Head of caudate nucleus (tissue), 42 donors: ENCODE measurements around the gene KRTAP20-4.
A peak's percentile ranks its signal among the peaks of the same experiment; 100 is the strongest.

Experiments
- DNase-seq, 42 donors: peaks; one replicate each; pipeline versions ENCODE4 v3.0.0 to v3.0.0-alpha.2; 2020 to 2021; ENCODE audit warnings: mixed read lengths in 7 of 42
- intact Hi-C: fragments of 100-400 bp; cut with DNase I; formaldehyde crosslinking; loops from one replicate; pipeline ENCODE4 v1.15.0; 2022

The KRTAP20-4 gene

DNA sequence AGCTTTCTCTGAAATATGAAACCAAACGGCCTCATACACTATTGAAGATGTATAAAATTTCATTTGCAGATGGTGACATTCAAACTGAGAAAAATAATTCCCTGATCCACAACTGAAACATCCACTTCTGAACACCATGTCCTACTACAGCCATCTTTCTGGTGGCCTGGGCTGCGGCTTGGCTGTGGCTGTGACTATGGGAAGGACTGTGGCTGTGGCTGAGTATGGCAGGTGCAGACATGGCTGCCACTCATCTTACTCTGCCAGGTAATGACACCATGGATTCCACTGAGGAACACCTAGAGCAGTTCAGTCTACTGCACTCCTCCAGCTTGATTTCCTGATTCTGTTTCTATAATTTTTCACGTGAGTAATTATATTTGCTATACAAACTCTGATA is at the start of gene KRTAP20-4:
Gene KRTAP20-4, plus strand, starts transcription at position 106 of the 400 bp plus-strand sequence.
- DNase-seq: no peak
- intact Hi-C loops: no loop called here

DNA sequence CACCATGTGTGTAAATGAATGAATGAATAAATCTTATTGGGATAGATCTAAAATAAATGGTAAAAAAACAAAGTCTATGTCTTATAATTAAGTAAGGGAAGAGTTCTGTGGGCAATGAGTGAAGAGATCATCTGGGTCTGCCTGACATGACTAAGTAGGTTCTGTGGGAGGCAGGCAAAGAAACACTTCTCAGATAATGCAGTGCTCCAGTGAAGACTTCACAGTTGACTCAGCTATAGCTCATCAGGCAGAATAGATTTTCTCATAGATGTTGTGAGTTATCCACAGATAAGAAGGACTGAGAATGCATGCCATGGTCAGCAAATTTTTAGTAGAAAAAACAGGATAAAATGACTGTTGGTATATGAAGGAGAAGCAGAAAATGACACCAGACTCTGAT is 42.7 kb upstream of the KRTAP20-4 start:
- intact Hi-C loops: no loop called here
- peak in 12 of 42 donors; percentile 5 to 66 (median 22) for DNase-seq

DNA sequence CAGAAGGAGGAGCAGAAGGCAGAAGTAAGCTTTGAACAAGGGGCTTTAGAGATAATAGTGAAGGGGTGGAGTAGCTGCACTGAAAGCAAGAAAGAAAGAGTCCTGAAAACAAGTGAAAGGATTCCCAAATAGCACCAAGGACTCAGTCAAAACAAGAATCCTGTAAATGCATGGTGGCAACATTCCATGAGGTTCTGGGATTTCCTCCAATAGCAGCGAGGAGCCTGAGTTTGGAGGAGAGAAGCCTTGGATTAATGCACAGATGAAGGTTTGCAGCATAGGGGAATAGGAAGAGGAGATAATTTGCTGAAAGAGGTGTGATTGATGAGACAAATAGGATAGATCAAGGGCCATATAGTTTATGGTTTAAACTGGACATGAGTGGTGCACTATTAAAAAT is 41.1 kb upstream of the KRTAP20-4 start:
- intact Hi-C loops: no loop called here
- no peak for DNase-seq

DNA sequence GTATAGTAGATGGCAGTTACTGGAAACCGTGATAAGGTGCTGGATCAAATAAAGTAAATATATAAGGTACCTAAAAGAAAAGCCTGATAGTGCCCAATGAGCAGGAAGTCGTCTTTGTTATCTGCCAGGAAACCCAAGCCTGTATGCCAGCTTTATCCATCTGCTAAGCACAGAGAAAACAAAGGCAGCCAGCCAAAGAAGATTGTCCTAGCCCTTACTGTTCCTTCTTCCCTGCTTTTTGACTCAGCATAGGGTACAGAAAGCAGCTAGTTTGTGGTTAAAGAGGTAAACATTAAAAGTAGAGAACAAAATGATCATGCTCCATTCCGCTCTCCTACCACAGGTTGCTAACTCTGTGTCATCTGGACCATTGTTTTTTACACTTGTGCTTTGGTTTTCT is 40.3 kb upstream of the KRTAP20-4 start:
- intact Hi-C loops: no loop called here
- DNase-seq: no peak

DNA sequence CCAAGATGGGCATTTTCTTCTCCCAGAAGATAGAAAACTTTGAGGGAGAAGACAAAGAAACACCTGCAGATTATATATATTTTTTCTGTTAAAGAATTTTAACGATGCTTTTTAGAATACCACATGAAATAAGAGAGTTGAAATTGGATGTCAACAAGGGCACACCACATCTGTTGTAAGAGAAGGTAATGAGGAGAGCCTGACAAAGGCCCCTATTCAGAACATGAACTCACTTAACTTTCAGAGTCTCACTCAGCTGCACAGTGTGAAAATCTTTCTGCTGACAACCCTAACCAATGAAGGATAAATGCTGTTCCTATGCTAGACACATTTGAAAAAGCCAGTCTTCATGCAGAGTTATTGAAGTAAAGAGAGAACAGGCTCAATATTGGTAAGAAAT is 37.6 kb upstream of the KRTAP20-4 start:
- intact Hi-C loops: no loop called here
- no peak for DNase-seq

DNA sequence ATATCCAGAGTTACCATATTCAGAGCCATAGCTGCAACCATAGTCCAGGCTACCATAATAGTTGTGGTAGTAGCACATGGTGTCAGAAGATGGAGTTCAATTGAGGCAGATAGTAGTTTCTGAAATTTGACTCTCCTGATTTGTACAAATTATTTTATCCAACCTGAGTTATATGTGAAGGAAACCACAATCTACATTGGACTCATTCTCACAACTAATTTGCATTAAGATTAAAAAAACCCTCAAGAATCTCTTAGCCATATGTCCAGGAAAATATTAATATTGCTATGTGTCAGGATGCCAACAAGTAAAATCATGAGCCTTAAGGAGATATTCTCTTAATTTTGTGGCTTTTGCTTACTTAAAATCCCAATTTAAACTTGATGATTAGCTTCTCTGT is 30.1 kb upstream of the KRTAP20-4 start, which contains the start of gene KRTAP22-2:
Gene KRTAP22-2, minus strand, starts transcription at position 101 of the 400 bp plus-strand sequence.
- intact Hi-C loops: no loop called here

DNA sequence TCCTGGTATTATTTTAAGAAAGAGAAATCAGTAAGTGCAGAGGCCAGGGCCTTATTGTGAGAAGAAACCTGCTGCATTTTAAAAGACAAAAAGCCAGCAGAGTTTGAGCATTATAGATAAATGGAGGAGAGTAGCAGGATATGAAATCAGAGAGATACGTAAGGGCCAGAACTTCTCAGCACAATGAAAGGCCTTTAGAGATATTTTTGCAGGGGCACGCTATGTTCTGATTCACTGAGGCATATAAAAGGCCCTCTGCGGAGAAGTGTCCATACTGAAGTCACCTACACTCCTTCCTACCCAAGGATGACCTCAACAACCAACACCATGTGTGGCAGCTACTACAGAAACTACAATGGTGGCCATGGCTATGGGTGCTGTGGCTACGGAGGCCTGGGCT is 28.3 kb upstream of the KRTAP20-4 start, which contains the start of gene KRTAP6-3:
Gene KRTAP6-3, plus strand, starts transcription at position 301 of the 400 bp plus-strand sequence. Its CDS starts 6 bp downstream, at position 307.
- intact Hi-C loops: no loop called here
- no peak for DNase-seq

More for the DNA sequence above, 30.1 kb upstream of the KRTAP20-4 start, which contains the start of gene KRTAP22-2:
- no peak for DNase-seq

DNA sequence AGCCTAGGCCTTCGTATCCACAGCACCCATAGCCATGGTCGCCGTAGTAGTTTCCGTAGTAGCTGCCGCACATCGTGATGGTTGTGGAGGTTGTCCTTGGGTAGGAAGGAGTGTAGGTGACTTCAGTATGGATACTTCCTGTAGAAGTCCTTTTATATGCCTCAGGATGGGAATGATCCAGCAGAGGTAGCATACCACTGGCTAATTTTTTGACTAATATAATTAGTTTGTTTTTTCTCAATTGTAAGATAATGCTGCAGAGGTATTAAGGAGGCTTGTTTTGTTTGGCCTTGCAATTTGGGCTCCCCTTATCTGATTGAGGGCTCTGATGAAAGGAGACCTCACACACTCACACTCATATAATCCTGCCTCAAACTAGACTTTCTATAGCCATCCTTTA is 21.6 kb upstream of the KRTAP20-4 start, which contains the start of gene KRTAP6-2:
Gene KRTAP6-2, minus strand, starts transcription at position 101 of the 400 bp plus-strand sequence. Its CDS starts 28 bp downstream, at position 73.
- intact Hi-C loops: no loop called here
- DNase-seq: no peak

DNA sequence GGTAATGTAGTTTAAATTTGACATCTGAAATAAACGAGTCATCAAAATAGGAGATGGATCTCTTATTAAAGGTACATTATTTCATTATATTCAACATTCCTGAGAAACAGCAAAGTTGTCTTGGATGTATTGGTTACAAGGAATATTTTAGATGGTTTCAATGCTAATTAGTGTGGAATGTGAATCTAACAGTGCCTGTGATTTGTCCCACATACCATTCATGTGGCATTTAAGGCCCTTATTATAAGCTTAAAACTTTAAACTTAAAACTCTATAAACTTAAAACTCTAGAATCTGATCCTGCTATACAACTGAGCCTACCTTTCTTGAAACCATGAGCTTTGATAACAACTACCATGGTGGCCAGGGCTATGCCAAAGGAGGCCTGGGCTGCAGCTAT is 19.6 kb upstream of the KRTAP20-4 start, which contains the start of gene KRTAP22-1:
Gene KRTAP22-1, plus strand, starts transcription at position 301 of the 400 bp plus-strand sequence.
- intact Hi-C loops: no loop called here
- DNase-seq: no peak

DNA sequence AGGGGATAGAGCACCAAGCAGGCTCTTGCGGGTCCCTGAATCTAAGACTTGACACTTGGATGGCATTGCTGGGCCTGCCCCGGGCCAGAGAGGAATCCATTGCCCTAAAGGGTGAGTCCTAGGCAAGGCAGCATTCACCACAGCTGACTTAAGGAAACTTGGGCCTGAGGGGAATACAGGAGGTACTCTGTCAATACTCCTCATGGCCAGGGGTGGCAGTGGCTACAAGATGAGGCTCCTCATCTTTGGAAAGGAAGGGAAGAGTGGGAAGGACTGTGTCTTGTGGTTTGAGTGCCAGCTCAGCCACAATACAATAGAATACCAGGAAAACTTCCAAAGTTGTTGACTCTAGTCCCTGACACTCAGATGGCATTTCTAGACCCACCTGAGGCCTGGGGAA is 14.5 kb upstream of the KRTAP20-4 start:
- intact Hi-C loops: no loop called here
- DNase-seq: no peak

DNA sequence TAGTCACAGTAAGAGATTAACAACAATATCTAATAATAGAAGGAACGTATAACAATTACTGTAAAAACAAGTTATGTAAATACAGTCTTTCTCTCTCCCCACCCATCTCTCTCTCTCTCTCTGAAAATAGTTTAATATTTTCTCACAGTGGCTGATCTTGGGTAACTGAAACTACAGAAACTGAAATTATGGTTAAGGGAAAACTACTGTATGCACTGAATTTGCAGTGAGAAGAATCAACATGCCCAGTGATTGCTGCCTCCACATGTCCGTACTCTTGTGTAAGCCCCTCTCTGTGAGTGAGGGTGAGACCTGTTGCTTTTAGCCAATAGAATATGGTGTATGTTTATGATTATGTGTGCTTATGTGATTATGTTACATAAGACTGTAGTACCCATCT is 8.3 kb upstream of the KRTAP20-4 start:
- no peak for DNase-seq
- intact Hi-C loops: no loop called here

DNA sequence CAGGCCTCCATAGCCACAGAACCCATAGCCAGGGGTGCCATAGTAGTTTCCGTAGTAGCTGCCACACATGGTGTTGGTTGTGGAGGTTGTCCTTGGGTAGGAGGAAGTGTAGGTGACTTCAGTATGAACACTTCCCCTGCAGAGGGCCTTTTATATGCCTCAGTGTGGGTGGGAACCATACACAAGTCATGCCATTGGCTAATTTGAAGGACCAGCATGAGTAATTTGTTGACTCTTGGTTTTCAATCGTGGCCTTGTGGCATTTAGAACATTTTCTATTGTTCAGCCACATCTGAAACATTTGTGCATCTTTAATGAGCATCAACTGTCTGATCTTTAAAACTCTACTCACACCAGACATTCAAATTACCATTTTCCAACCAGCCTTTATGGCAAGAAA is 6.6 kb upstream of the KRTAP20-4 start, which contains the start of gene KRTAP6-1:
Gene KRTAP6-1, minus strand, starts transcription at position 95 of the 400 bp plus-strand sequence. Its CDS starts 26 bp downstream, at position 69.
- intact Hi-C loops: no loop called here

DNA sequence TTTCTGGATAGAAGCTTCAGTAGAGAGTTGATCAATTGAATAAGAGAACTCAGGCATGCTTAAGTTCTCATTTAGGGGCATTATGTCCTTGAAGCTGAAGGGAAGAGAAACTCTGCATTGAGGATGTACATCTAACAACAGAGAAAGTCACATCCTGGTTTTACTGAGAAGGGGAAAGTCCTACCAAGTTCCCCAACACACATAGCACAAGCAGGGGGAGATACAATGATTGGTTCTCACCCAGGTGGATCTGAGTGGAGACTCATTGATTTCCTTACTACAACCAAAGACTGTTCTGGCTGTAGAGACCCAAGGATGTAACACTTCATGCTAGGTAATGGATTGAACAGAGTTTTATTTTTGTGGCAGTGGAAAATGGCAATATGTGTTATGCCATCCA is 5.2 kb upstream of the KRTAP20-4 start:
- no peak for DNase-seq
- intact Hi-C loops: no loop called here

More for the DNA sequence above, 6.6 kb upstream of the KRTAP20-4 start, which contains the start of gene KRTAP6-1:
- DNase-seq: no peak

DNA sequence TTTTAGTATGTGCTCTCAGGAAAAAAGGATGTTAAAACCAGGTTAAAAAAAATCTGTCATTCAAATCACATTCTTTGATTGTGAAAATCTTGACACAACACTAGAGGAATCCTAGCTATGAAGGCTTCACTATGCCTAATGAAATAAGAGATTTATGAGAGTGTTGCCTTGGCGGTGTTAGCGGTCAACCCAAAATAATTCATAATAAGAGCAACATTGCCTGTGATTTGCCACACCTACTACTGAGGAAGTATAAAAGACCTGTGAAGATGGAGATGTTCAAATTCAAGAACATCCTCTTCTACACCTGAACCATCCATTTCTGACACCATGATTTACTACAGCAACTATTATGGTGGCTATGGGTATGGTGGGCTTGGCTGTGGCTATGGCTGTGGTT is 4.3 kb upstream of the KRTAP20-4 start, which contains the start of gene KRTAP20-1:
Gene KRTAP20-1, plus strand, starts transcription at position 301 of the 400 bp plus-strand sequence. Its CDS starts 30 bp downstream, at position 331.
- DNase-seq: no peak
- intact Hi-C loops: no loop called here

DNA sequence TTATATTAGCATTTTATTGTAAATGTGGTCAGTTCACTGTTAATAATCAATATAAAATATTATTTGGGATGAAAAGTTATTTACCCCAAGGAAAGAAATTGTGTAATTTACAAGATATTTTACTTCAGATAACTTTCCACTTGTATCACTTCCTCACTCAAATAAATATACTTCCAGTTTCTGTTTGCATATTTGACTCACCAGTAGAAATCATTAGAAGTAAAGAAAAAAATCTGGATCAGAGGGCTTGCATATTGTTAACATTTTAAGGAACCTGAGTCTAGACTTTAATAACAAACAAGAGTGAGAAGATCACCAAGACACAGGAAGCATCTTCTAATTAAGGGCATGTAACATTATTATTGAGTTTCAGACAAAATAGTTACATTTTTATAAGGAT is 347 bp upstream of the KRTAP20-4 start:
- no peak for DNase-seq
- intact Hi-C loops: no loop called here

DNA sequence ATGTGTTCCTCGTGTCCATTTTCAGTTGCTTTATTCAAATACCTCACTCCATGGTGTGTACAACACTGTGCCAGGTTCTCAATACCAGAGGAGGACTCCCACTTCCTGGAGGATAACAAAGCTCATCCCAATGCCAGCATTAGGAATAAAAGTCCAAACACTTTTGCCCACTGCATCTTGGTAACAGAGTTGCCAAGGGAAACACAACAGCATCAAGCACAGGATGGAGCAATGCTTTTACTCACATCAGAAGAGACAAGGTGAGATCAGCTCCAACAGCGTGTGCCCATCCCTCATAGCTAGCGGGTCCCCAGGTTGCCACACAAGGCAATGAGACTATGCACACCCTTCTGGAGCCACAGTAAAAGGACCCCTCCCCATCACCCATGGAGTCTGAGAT is 2.9 kb downstream of the KRTAP20-4 start:
- intact Hi-C loops: no loop called here
- DNase-seq: no peak

DNA sequence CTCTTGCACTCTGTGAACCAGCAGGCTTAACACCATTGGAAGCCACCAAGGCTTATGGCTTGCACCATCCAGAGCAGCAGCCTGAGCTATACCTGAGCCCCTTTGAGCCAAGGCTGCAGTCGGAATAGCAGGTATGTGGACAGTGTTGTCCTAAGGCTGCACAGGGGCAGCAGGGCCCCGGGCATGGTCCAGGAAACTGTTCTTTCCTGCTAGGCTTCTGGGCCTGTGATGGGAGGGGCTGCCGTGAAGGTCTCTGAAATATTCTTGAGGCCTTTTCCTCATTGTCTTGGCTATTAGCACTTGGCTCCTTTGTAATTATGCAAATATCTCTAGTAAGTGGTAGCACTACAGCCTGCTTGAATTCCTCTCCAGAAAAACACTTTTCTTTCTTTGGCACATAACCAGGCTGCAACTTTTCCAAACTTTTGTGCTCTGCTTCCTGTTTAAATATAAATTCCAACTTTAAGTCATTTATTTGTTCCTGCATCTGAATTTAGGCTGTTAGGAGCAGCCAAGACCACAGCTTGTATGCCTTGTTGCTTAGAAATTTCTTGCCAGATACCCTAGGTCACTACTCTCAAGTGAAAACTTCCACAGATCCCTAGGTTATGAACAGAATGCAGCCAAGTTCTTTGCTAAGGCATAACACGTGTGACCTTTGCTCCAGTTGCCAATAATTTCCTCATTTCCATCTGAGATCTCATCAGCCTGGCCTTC is 5.2 kb downstream of the KRTAP20-4 start:
- intact Hi-C loops: no loop called here
- no peak for DNase-seq

DNA sequence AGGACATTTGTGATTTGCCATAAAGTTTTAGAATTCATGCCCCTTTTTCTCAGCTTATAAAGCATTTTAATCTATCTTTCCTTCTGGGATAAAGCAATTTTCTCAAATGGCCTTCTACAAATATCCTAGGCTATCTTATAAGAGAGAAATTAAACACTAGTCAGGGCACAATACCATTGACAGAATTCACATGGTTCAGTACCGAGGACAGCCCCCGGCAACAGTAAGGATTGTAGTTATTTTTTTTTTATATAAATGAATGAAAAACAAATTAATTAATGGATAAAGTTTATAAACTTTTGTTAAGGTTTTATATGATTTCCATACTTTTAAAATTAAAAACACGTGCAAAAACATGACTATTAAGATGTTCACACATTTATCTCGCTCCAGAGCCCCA is 7.7 kb downstream of the KRTAP20-4 start:
- no peak for DNase-seq
- intact Hi-C loops: no loop called here

DNA sequence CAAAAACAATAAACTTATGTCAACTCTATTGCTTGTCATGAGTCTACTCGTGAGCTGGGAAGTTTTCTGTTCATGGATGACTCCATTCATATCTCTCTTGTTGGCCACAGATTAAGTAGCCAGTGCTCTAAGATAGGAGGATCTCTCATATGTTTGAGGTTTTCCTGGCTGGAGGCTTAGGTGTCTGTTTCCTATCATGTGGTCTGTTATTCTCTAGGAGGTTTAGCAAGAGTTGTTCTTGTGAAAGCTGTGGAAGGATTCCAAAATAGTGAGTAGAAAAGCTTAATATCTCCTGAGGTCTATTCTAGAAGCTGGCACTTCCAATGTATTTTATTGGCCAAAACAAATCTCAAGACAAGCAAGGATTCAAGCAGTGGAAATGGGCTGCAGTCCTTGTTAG is 8.8 kb downstream of the KRTAP20-4 start:
- DNase-seq: no peak

DNA sequence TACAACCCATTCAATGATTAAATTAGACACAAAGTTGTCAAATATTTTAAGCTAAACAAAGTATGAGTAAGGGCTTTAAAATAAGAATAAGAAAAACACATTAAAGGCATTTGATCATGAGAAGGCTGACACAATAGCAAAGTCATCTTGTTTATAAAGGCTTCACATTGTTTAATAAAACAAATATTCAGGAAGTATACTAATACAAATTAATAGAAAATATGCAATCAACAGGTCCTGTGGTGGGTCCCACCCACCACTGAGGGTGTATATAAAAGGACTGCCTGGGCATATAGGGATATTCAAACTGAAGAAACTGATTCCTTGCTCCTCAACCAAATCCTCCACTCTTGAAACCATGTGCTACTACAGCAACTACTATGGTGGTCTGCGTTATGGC is 14.5 kb downstream of the KRTAP20-4 start, which contains the start of gene KRTAP20-2:
Gene KRTAP20-2, plus strand, starts transcription at position 301 of the 400 bp plus-strand sequence. Its CDS starts 58 bp downstream, at position 359.
- DNase-seq: no peak
- intact Hi-C loops: no loop called here

More for the DNA sequence above, 8.8 kb downstream of the KRTAP20-4 start:
- intact Hi-C loops: no loop called here
